ENCODE results near the gene SNX32. TPM values are rescaled to one million over a fixed set of nuclear protein-coding genes. Genes with fewer than 3 reads are reported as not detected.

SNX32 gene
- polyA plus RNA-seq, 1 donor: 6.3 TPM

- WGBS (ENCODE audit: insufficient coverage, low lambda C conversion rate): 0% methylated on average over 4 of the region's 92 CpGs
- Histone ChIP-seq H3K36me3 (ENCODE audit: control insufficient read depth, insufficient read depth, low read length) (peaks cover 38% of the 10 kb centered on the region), H3K4me3 (ENCODE audit: low read length) (peak within 1 kb of the TSS; percentile 86), H3K27me3 (ENCODE audit: control insufficient read depth, insufficient read depth, low read length) (no peaks in the 10 kb centered on the region), H3K4me1 (ENCODE audit: control insufficient read depth, insufficient read depth, low read length) (peaks cover 56% of the 10 kb centered on the region), H3K9me3 (ENCODE audit: control insufficient read depth, low read depth, low read length) (no peaks in the 10 kb centered on the region), H3K27ac (ENCODE audit: low read length) (peak within 1 kb of the TSS; percentile 95)
- peak; percentile 98 to 99 for DNase-seq
Observed at GRCh38 chr11:65857853-65858680, 24.3 kb downstream of the SNX32 start, which contains the start of gene CFL1. Gene CFL1, minus strand, starts transcription at chr11:65858180. Its CDS starts 81 bp downstream, at chr11:65858099.

DNA sequence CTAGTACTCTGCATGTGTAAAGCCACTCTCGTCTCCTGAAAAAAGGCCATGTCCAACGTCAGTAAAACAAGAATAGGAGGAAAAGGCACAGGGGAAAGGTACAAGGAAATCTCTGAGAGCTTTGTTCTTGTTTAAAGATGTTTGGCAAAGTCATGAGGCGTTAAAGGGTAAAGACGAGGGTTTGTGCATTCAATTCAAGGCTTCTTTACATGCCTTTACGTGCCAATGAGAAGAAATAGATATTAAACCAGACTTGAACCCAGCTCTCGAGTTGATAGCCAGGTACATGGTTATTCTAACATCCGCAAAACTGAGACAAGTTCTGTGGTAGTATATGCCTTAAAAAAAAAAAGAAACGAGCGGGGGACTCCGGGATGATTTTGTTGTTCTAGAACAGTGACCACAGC, 24.9 kb downstream of the SNX32 start:
- Histone ChIP-seq H3K4me1 (ENCODE audit: control insufficient read depth, insufficient read depth, low read length) (peaks cover 50% of the 10 kb centered on the region), H3K36me3 (ENCODE audit: control insufficient read depth, insufficient read depth, low read length) (peaks cover 39% of the 10 kb centered on the region), H3K4me3 (ENCODE audit: low read length) (peak overlapping the region; percentile 86), H3K9me3 (ENCODE audit: control insufficient read depth, low read depth, low read length) (no peaks in the 10 kb centered on the region), H3K27me3 (ENCODE audit: control insufficient read depth, insufficient read depth, low read length) (no peaks in the 10 kb centered on the region), H3K27ac (ENCODE audit: low read length) (peak overlapping the region; percentile 95)
- 0% methylated on average over 3 of the region's 10 CpGs for WGBS (ENCODE audit: insufficient coverage, low lambda C conversion rate)
- no peak for DNase-seq

- no CpG with 5 or more reads among the region's 46 CpGs for WGBS (ENCODE audit: insufficient coverage, low lambda C conversion rate)
- Histone ChIP-seq H3K27ac (ENCODE audit: low read length) (peak overlapping the region; percentile 95), H3K4me3 (ENCODE audit: low read length) (peak overlapping the region; percentile 86), H3K9me3 (ENCODE audit: control insufficient read depth, low read depth, low read length) (no peaks in the 10 kb centered on the region), H3K4me1 (ENCODE audit: control insufficient read depth, insufficient read depth, low read length) (peaks cover 46% of the 10 kb centered on the region), H3K36me3 (ENCODE audit: control insufficient read depth, insufficient read depth, low read length) (peaks cover 44% of the 10 kb centered on the region), H3K27me3 (ENCODE audit: control insufficient read depth, insufficient read depth, low read length) (no peaks in the 10 kb centered on the region)
- peak; percentile 97 to 99 for DNase-seq
Observed at GRCh38 chr11:65859095-65859811, 25.5 kb downstream of the SNX32 start.

DNA sequence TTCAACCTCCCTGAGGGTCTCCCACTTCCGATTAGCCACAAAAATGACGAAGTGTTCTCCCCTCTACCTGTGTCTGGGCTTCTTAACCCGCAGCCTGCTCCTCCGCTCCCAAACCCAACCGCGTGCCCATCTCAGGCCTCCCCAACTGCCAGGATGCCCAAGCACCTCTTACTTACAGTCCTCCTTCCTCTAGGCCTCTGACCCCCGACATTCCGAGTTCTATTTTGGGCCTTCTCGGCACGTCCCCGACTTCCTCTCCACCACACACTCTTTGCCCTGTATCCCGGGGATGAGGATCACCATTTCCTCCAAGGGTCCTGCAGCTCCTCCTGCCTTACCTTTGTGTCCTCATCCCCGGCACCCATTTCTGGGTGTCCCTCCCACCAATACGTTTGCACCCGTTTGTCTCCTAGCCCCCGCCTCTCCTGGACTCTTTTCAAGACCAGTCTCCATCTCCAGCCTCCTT, 26.1 kb downstream of the SNX32 start:
- Histone ChIP-seq H3K27ac (ENCODE audit: low read length) (peak overlapping the region; percentile 95), H3K4me1 (ENCODE audit: control insufficient read depth, insufficient read depth, low read length) (peaks cover 40% of the 10 kb centered on the region), H3K4me3 (ENCODE audit: low read length) (peak overlapping the region; percentile 86), H3K9me3 (ENCODE audit: control insufficient read depth, low read depth, low read length) (no peaks in the 10 kb centered on the region), H3K27me3 (ENCODE audit: control insufficient read depth, insufficient read depth, low read length) (no peaks in the 10 kb centered on the region), H3K36me3 (ENCODE audit: control insufficient read depth, insufficient read depth, low read length) (peaks cover 44% of the 10 kb centered on the region)
- no CpG with 5 or more reads among the region's 16 CpGs for WGBS (ENCODE audit: insufficient coverage, low lambda C conversion rate)
- DNase-seq: no peak

GRCh38 chr11:65860278-65861164, 26.8 kb downstream of the SNX32 start, which contains the start of gene MUS81:
Gene MUS81, plus strand, starts transcription at chr11:65860433. Its CDS starts 321 bp downstream, at chr11:65860754.
- H3K27ac ChIP-seq (ENCODE audit: low read length): peak within 1 kb of the TSS; percentile 95
- peak; percentile 96 to 99 for DNase-seq
- peaks cover 44% of the 10 kb centered on the region for H3K36me3 ChIP-seq (ENCODE audit: control insufficient read depth, insufficient read depth, low read length)
- peak within 1 kb of the TSS; percentile 86 for H3K4me3 ChIP-seq (ENCODE audit: low read length)
- H3K27me3 ChIP-seq (ENCODE audit: control insufficient read depth, insufficient read depth, low read length): no peaks in the 10 kb centered on the region
- H3K9me3 ChIP-seq (ENCODE audit: control insufficient read depth, low read depth, low read length): no peaks in the 10 kb centered on the region
- WGBS (ENCODE audit: insufficient coverage, low lambda C conversion rate): no CpG with 5 or more reads among the region's 78 CpGs
- H3K4me1 ChIP-seq (ENCODE audit: control insufficient read depth, insufficient read depth, low read length): peaks cover 33% of the 10 kb centered on the region

DNA sequence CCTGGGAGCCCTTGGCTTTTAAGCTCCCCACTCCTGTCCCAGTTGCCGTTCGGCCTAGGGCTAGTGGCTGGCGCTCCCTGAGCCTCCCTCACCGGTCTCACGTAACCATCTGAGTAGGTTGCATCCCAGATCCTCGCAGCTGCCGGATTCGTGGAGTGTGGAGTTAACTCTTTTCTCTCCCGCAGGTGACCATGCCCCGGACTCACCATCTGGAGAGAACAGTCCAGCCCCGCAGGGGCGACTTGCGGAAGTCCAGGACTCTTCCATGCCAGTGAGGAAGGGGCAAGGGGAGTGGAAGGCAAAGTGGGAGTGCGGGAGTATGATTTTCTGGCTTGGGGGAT, 27.4 kb downstream of the SNX32 start:
- DNase-seq: no peak
- no CpG with 5 or more reads among the region's 14 CpGs for WGBS (ENCODE audit: insufficient coverage, low lambda C conversion rate)
- Histone ChIP-seq H3K9me3 (ENCODE audit: control insufficient read depth, low read depth, low read length) (no peaks in the 10 kb centered on the region), H3K36me3 (ENCODE audit: control insufficient read depth, insufficient read depth, low read length) (peaks cover 44% of the 10 kb centered on the region), H3K4me3 (ENCODE audit: low read length) (peak overlapping the region; percentile 86), H3K27me3 (ENCODE audit: control insufficient read depth, insufficient read depth, low read length) (no peaks in the 10 kb centered on the region), H3K4me1 (ENCODE audit: control insufficient read depth, insufficient read depth, low read length) (peaks cover 27% of the 10 kb centered on the region), H3K27ac (ENCODE audit: low read length) (peak overlapping the region; percentile 95)

DNA sequence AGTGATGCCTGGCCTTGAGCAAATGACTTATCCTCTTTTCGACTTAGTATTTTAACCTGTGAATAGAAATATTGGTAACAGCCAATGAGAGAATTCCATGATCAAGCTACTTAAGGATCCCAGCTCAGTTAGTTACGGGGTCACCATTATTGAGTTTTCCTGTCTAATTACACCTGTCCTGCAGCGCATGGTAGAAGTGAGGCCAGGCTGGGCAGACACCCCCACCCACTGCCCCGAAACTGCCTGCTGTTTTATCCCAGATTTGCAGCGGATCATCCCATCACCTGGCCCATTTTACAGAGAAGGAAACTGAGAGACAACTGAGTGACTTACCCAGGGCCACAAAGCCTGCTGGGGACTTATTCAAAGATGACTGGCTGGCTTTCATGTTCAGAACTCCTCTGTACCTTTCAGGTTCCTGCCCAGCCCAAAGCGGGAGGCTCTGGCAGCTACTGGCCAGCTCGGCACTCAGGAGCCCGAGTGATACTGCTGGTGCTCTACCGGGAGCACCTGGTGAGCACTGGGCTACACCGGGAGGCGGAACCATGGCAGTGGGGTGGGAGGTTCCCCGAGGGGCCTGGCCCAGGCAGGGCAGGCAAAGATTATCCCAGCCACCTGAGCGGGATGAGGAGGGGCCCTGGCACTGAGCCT, 27.9 kb downstream of the SNX32 start:
- DNase-seq: peak in 1 of 2 donors; percentile 1
- Histone ChIP-seq H3K4me1 (ENCODE audit: control insufficient read depth, insufficient read depth, low read length) (peaks cover 24% of the 10 kb centered on the region), H3K27ac (ENCODE audit: low read length) (no peak overlapping the region), H3K9me3 (ENCODE audit: control insufficient read depth, low read depth, low read length) (no peaks in the 10 kb centered on the region), H3K4me3 (ENCODE audit: low read length) (peak overlapping the region; percentile 86), H3K36me3 (ENCODE audit: control insufficient read depth, insufficient read depth, low read length) (peaks cover 48% of the 10 kb centered on the region), H3K27me3 (ENCODE audit: control insufficient read depth, insufficient read depth, low read length) (no peaks in the 10 kb centered on the region)
- WGBS (ENCODE audit: insufficient coverage, low lambda C conversion rate): no CpG with 5 or more reads among the region's 13 CpGs

DNA sequence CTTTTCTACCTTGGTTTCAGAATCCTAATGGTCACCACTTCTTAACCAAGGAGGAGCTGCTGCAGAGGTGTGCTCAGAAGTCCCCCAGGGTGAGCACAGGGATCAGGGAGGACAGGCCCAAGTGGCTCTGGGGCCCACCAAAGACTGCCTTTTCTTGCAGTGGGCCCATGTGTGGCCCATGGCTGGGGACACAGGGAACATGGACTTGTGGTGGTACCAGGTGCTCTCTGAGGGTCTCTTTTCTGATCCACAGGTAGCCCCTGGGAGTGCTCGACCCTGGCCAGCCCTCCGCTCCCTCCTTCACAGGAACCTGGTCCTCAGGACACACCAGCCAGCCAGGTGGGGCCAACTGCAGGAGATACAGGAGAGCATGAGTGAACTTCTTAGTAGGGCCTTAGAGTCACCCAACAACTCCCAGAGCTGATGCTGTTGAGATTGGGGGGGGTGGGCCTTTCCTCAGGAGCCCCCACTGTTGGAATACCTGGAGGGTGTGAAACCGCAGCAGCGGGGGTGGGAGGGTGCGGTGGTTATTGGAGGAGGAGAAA, 28.5 kb downstream of the SNX32 start:
- Histone ChIP-seq H3K9me3 (ENCODE audit: control insufficient read depth, low read depth, low read length) (no peaks in the 10 kb centered on the region), H3K36me3 (ENCODE audit: control insufficient read depth, insufficient read depth, low read length) (peaks cover 54% of the 10 kb centered on the region), H3K27me3 (ENCODE audit: control insufficient read depth, insufficient read depth, low read length) (no peaks in the 10 kb centered on the region), H3K27ac (ENCODE audit: low read length) (no peak overlapping the region), H3K4me1 (ENCODE audit: control insufficient read depth, insufficient read depth, low read length) (peaks cover 24% of the 10 kb centered on the region), H3K4me3 (ENCODE audit: low read length) (no peak overlapping the region)
- DNase-seq: peak in 1 of 2 donors; percentile 2
- WGBS (ENCODE audit: insufficient coverage, low lambda C conversion rate): no CpG with 5 or more reads among the region's 5 CpGs

All from large intestine (tissue), 3 donors.